Measurements from ENCODE around the gene ADORA2A.

The ADORA2A gene

DNA sequence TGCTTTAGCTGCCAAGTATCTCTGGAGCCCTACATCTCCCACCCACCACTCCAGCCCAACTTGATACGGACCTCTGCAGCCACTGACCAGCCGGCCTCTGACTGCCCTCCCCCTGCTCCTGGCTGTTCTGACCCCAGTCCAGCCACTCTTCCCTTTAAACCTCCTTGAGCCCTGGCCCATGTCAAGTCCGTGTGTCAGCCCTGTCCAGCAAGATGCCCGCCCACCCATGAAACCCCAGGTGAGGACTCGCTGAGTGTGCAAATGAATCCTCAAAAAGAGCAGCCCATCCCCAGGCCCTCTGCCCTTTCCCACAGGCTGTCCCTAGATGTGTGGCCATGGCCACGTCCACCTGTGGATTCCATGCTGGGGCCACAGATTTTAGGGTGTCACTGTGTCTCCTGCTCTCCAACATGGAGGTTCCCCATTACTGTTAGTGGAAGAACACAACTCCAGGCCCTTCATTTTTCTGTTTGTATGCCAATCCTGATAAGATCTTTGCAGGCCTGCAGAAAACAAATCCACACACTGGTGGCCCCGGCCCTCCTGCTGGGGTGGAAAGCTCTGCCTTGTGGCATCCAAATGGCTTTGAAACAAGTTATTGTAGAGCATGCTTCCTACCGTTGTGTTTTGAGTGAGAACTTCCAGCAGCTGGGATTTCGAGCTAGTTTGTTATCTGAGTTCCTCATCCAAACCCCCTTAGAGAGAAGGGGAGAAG is 22.7 kb upstream of the ADORA2A start:
- TF ChIP-seq EZH2phosphoT487 (conservative IDR thresholded peaks at IDR 0.05; ENCODE audit: low read length), result no peak
- TF ChIP-seq, protein P1, sequence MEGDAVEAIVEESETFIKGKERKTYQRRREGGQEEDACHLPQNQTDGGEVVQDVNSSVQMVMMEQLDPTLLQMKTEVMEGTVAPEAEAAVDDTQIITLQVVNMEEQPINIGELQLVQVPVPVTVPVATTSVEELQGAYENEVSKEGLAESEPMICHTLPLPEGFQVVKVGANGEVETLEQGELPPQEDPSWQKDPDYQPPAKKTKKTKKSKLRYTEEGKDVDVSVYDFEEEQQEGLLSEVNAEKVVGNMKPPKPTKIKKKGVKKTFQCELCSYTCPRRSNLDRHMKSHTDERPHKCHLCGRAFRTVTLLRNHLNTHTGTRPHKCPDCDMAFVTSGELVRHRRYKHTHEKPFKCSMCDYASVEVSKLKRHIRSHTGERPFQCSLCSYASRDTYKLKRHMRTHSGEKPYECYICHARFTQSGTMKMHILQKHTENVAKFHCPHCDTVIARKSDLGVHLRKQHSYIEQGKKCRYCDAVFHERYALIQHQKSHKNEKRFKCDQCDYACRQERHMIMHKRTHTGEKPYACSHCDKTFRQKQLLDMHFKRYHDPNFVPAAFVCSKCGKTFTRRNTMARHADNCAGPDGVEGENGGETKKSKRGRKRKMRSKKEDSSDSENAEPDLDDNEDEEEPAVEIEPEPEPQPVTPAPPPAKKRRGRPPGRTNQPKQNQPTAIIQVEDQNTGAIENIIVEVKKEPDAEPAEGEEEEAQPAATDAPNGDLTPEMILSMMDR (IDR thresholded peaks at IDR 0.05; ENCODE audit: insufficient read depth, low read length, poor library complexity, severe bottlenecking), result no peak
- Histone ChIP-seq H3K36me3 (ENCODE audit: low read length) (no peaks in the 10 kb centered on the region), H3K9me3 (ENCODE audit: insufficient read depth, low read length) (no peaks in the 10 kb centered on the region), H3K79me2 (ENCODE audit: insufficient read depth, low read length) (no peaks in the 10 kb centered on the region), H3F3A (ENCODE audit: insufficient read depth) (peaks cover 24% of the 10 kb centered on the region), H3K4me2 (ENCODE audit: low read depth, low read length, poor library complexity, severe bottlenecking) (no peak overlapping the region), H3K27me3 (ENCODE audit: low read length) (no peaks in the 10 kb centered on the region), H3K27ac (ENCODE audit: low read depth, low read length) (no peak overlapping the region), H3K9ac (ENCODE audit: low read length) (no peak overlapping the region), H3K4me3 (ENCODE audit: insufficient read depth, low read length, poor library complexity, severe bottlenecking) (no peak overlapping the region), H2AFZ (ENCODE audit: low read depth, low read length, severe bottlenecking) (no peak overlapping the region), H4K20me1 (ENCODE audit: low read depth, low read length) (no peaks in the 10 kb centered on the region), H3K9me2 (replicated peaks; ENCODE audit: insufficient read depth, low read length) (no peaks in the 10 kb centered on the region)

GRCh38 chr22:24405631-24406321 is 21.6 kb upstream of the ADORA2A start:
- Histone ChIP-seq H3K36me3 (ENCODE audit: low read length) (no peaks in the 10 kb centered on the region), H3K4me3 (ENCODE audit: insufficient read depth, low read length, poor library complexity, severe bottlenecking) (no peak overlapping the region), H3K27ac (ENCODE audit: low read depth, low read length) (no peak overlapping the region), H3K4me2 (ENCODE audit: low read depth, low read length, poor library complexity, severe bottlenecking) (no peak overlapping the region), H4K20me1 (ENCODE audit: low read depth, low read length) (no peaks in the 10 kb centered on the region), H2AFZ (ENCODE audit: low read depth, low read length, severe bottlenecking) (no peak overlapping the region), H3K9me2 (replicated peaks; ENCODE audit: insufficient read depth, low read length) (no peaks in the 10 kb centered on the region), H3F3A (ENCODE audit: insufficient read depth) (peaks cover 13% of the 10 kb centered on the region), H3K9me3 (ENCODE audit: insufficient read depth, low read length) (no peaks in the 10 kb centered on the region), H3K9ac (ENCODE audit: low read length) (no peak overlapping the region), H3K27me3 (ENCODE audit: low read length) (no peaks in the 10 kb centered on the region), H3K79me2 (ENCODE audit: insufficient read depth, low read length) (no peaks in the 10 kb centered on the region)
- TF ChIP-seq, protein P1 (IDR thresholded peaks at IDR 0.05; ENCODE audit: insufficient read depth, low read length, poor library complexity, severe bottlenecking), result no peak
- no peak for TF ChIP-seq EZH2phosphoT487 (conservative IDR thresholded peaks at IDR 0.05; ENCODE audit: low read length)

DNA sequence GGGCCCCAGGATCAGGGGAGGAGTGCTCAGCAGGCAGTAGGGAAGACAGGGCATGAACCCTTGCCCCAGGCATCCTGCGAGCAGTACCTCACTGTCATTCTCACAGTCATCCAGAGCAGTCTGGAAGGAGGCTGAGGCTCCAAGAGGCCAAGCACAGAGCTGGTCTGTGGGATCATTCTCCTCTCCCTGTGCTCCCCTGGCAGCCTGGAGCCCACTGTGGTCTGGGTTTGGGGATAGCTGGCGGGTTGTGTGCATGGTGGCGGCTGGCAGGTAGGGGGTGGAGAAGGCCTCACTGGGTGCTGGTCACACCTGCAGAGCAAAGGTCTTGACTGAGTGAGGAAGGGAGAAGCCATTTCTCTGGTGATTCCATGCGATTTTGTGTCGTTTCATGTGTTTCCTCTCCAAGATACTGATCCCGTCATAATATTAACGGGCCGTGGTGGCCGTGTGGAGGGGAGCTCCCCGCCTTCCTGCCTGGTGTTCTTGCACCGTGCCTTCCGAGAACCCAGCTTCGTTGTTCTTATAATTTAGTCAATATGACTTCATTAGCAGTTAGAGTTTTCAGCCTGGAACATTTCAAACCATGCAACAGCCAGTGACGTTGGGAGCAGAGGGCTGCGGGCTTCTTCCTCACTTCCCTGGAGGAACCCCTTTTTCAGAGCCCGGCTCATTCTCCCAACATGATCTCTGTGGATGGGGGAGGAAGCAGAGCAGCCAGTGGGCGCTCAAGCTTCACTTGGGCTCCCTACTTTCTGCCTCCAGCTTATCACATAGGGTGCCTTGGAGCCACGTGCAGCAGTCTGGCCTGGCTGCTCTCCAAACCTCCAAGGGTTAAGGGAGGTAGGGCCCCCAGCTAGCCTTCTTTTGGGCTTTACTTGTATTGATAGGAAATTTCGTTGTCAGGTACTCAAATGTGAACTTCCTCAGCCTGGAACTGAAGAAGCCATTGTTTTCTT is 20.8 kb upstream of the ADORA2A start:
- no peaks in the 10 kb centered on the region for H3K9me3 ChIP-seq (ENCODE audit: insufficient read depth, low read length)
- no peak overlapping the region for H3K9ac ChIP-seq (ENCODE audit: low read length)

More for the DNA sequence above, 20.8 kb upstream of the ADORA2A start:
- Histone ChIP-seq H3K27me3 (ENCODE audit: low read length) (no peaks in the 10 kb centered on the region), H3K4me2 (ENCODE audit: low read depth, low read length, poor library complexity, severe bottlenecking) (no peak overlapping the region), H3K36me3 (ENCODE audit: low read length) (no peaks in the 10 kb centered on the region), H3K9me2 (replicated peaks; ENCODE audit: insufficient read depth, low read length) (no peaks in the 10 kb centered on the region), H3K27ac (ENCODE audit: low read depth, low read length) (no peak overlapping the region), H3K4me3 (ENCODE audit: insufficient read depth, low read length, poor library complexity, severe bottlenecking) (no peak overlapping the region), H2AFZ (ENCODE audit: low read depth, low read length, severe bottlenecking) (no peak overlapping the region), H3F3A (ENCODE audit: insufficient read depth) (0 out of 2 replicates have a peak, but pooled peaks cover 6% of the 10 kb centered on the region), H4K20me1 (ENCODE audit: low read depth, low read length) (no peaks in the 10 kb centered on the region), H3K79me2 (ENCODE audit: insufficient read depth, low read length) (no peaks in the 10 kb centered on the region)
- TF ChIP-seq, protein P1 (IDR thresholded peaks at IDR 0.05; ENCODE audit: insufficient read depth, low read length, poor library complexity, severe bottlenecking), result no peak
- TF ChIP-seq EZH2phosphoT487 (conservative IDR thresholded peaks at IDR 0.05; ENCODE audit: low read length), result no peak
